HG03571 (cell line): ENCODE measurements around the gene HRC.
A peak's percentile ranks its signal among the peaks of the same experiment; 100 is the strongest.
"Not testable (repeated sequence)": the region's sequence is repeated elsewhere in the genome, so short reads cannot be mapped to it uniquely, and the experiment has no call there.

Experiments
- ATAC-seq: cut with Tn5 transposase; IDR thresholded peaks from one replicate; pipeline ENCODE4 v1.9.1; 2021; ENCODE audit not compliant: unreplicated experiment

HRC gene

DNA sequence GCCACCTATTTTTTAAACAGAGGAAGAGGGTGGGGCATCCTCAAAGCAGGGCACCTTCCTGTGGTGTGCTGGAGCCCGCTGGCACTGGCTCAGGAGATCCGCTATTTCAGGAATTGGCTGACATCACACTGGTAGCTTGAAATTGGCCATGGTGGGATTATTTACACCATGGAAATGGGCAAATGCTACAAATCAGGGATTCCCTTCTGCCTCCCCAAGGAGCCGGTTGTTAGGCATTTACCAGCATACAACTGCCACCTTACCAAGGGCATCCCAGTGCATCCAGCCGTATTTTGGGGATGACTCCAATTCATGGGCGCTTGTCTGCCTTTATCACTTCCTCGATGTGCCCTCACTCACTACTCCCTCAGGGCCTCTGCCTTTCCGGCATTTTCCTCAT lies 14.2 kb downstream of the HRC start:
- ATAC-seq, result no peak

- ATAC-seq, result no peak
Measured at GRCh38 chr19:49136771-49137171, 18.4 kb downstream of the HRC start.

GRCh38 chr19:49135686-49136085 lies 19.5 kb downstream of the HRC start:
- ATAC-seq, result no peak

DNA sequence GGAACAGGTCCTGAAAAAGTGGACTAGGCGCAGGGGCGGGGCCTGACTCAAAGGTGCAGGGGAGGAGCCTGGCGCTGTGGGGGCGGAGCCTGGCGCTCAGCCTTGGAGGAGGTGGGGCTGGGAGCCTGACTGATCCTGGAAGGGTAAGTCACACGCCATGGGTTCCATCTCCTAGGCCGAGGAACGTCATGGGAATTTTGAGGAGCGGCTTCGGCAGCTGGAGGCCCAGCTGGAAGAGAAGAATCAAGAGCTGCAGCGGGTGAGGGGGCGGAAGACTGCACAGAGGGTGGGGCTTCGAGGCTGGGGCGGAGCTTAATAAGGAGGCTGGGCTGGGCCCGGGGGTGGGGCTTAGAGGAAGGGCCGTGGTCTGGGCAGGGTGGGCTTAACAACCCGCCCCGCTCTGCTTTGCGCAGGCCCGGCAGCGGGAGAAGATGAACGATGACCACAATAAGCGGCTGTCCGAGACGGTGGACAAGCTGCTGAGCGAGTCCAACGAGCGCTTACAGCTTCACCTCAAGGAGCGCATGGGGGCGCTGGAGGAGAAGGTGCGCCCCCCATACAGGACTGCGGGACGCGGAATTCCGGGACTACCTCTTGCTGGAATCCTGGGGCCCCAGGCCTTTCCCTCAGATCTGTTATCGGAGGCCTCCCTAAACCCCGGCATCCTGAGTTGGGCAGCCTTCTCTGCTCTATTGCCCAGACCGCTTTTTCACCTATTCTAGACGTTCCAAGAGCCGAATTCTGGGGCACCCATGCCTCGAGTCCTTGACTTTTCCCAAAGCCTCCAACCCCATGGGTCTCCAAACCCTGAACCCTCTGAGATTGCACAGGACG lies 21.4 kb downstream of the HRC start:
- no peak for ATAC-seq

- no peak for ATAC-seq
Measured at GRCh38 chr19:49132974-49133609, 22.1 kb downstream of the HRC start.

GRCh38 chr19:49130325-49130724 lies 24.9 kb downstream of the HRC start:
- ATAC-seq, result no peak

- ATAC-seq, result no peak
Measured at GRCh38 chr19:49129238-49129583, 26.0 kb downstream of the HRC start.

GRCh38 chr19:49128545-49129237 lies 26.5 kb downstream of the HRC start:
- no peak for ATAC-seq

DNA sequence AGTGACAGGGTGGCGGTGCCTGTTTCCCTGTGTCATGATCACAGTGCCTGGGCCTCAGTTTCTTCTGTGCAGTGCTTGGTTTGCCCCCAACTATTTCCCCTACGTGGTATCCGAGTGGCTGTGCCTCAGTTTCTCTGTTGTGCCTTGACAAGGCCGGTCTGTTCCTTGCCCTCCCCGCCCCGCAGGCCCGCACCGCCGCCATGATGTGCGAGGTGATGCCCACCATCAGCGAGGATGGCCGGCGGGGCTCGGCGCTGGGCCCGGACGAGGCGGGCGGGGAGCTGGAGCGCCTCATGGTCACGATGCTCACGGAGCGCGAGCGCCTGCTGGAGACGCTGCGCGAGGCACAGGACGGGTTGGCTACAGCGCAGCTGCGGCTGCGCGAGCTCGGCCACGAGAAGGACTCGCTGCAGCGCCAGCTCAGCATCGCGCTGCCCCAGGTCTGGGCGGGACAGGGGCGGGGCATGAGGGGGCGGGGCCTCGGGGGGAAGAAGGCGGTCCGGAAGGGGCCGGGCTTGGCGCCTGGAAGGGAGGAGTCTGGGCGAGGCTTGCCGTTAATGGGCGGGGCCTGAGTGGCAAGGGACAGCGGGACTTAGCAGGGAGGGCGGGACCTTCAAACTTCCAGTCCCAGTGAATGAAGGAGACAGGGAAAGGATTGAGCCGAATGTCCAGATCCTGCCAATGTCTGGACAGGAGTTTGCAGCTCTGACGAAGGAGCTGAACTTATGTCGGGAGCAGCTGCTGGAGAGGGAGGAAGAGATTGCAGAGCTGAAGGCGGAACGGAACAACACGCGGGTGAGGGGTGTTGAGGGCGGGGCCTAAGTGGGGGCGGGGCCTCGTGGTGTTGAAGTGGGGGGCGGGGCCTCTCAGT lies 27.3 kb downstream of the HRC start:
- ATAC-seq, result peak; percentile 70

DNA sequence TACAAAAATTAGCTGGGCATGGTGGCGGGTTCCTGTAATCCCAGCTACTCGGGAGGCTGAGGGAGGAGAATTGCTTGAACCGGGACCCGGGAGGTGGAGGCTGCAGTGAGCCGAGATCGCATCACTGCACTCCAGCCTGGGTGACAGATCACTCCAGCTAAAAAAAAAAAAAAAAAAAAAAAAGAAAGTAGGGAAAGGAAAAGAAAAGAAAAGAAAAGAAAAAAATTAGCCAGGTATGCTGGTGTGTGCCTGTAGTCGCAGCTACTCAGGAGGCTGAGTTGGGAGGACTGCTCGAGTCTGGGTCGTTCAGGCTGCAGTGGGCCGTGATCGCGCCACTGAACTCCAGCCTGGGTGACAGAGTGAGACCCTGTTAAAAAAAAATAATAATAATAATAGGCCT lies 28.0 kb downstream of the HRC start:
- not testable (repeated sequence) for ATAC-seq

- no peak for ATAC-seq
Measured at GRCh38 chr19:49126575-49126974, 28.6 kb downstream of the HRC start.

GRCh38 chr19:49125025-49125731 lies 30.0 kb downstream of the HRC start:
- no peak for ATAC-seq

- ATAC-seq, result not testable (repeated sequence)
Measured at GRCh38 chr19:49123285-49123684, 31.9 kb downstream of the HRC start.

DNA sequence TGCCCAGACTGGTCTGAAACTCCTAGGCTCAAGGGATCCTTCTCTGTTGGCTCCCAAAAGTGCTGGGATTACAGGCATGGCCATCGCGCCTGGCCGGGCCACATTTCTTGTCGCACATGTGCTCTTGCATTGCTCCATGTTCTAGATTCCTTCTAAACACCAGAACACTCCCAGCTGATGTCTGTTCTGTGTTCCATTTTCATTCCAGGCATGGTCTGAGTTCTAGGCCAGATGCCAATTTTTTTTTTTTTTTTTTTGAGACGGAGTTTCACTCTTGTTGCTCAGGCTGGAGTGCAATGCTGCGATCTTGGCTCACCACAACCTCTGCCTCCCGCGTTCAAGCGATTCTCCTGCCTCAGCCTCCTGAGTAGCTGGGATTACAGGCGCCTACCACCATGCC lies 33.4 kb downstream of the HRC start:
- not testable (repeated sequence) for ATAC-seq

DNA sequence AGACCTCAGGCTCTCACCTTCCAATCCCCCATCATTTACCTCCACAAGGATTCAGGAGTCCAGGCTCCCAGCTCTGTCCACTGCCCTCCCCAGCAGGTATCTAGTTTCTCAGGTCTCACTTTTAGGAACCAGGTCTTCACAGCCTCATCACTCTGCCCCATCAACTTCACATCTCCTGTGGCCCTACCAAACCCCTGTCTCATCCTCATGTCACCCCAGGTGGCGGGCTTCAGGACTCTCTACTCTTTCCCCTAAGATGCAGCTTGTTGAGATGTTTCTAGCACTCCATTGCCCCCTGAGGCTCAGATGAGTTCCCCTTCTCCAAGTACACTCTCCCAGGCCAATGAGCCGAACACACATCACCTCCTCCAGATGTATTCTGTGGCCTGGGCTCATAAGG lies 34.3 kb downstream of the HRC start:
- no peak for ATAC-seq

GRCh38 chr19:49120325-49120683 lies 34.9 kb downstream of the HRC start:
- ATAC-seq, result no peak

DNA sequence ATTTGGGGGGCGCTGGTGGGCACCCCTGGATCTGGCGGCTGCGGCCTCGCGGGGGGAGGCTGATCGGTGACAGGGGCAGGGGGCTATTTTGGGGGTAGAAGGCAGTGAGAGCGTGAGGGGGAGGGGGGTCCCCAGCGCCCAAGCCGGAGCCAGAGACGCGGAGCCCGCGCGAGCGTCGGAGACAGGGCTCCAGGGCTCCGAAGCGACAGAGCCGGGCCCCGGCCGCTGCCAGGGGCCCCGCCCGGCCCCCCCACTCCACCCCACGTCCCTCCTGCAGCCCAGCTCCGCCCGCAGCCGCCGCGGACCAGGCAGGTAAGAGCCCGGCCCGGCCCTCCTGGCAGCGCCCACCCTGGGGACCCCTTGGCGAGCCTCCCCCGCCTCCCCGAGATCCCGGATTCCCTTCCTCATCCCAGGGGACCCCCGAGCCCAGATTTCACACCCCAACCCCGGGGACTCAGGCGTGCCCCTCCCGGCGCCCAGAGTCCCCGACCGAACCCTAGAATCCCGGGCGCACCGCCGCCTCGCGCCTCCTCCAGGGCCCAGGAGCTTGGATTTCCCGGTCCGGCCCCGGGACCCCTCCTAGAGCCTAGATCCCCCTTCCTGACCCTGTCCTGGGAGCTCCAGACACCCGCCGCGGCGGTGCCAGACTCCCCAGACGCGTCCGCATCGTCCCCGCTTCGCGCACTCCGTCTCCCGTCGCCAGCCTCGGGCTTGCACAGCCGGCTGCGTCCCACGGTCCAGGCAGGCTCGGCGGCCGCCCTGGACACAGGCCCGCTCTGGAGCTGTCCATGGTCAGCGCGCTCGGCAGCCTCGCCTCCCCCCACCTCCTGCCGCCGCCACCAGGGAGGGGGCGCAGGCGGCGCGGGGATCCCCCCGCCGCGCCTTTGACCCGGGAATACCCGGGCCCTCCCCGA lies 35.5 kb downstream of the HRC start, which contains the start of gene PPFIA3:
TSS of gene PPFIA3 (plus strand) at position 134 of the 914 bp plus-strand sequence. CDS start 8,330 bp downstream, outside the sequence.
- no peak for ATAC-seq

DNA sequence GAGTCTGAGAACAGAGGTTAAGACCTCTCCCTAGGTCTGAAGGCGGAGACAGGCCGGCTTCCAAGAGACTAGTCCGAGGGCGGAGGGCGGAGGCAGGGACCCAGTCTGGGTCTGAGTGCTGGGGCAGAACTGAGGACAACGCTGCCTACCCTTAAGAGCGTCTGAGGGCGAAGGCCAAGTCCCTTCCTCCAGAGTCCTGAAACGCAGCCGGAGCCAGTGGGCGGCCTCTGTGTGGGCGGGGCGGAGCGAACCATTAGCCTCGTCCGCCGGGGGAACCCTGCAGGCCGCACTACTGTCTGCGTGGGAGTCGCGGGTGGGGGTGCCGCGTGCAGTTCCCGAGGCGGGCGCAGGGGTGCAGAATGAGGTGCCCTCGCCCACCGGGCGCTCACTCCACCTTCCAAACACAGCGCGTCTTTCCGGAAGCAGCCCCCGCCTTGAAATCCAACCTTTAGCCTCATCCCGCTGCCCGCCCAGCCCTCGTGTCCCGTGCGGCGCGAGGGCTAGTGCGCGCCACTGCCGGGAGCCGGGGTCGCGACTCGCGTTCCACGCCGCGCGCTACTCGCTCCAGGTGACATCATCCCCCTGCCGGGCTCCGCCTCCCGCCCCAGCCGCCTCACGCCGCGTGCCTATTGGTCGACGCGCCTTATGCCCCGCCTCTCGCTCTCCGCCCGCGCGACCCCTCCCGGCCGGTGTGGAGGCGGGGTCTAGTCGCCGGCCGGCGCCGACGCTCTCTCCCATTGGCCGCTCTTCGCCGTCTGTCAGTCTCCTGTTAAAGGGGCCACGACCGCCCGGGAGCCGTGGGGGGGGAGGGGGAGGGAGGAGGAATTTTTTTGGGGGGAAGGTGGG lies 36.4 kb downstream of the HRC start, which contains the start of gene C19orf73:
TSS of gene C19orf73 (minus strand) at position 579 of the 846 bp plus-strand sequence. CDS start at position 458, 121 bp downstream.
- ATAC-seq, result peak; percentile 58
